ENCODE measurements around the gene VPS54.

VPS54 gene

DNA sequence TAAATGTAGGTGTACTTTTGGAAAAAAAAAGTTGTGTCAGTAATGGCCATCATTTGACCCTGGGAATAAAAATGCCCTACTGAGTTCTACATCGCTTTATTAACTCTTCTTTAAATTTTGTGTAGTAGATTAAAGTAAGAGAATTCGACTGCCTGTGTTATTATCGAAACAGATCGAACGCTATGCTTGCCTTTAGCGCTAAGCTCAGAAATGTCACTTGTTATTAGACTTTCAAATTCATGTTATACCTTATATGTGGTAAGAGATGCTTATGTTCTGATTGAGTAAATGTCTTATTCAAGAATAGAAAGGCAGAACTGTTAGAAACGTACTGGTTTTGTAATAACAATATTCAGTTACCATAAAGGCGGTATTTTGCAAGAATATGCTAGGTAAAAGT lies 176.1 kb downstream of the VPS54 start:
- no peak for TF ChIP-seq CTCF (IDR thresholded peaks at IDR 0.05; ENCODE audit: low read depth, low read length, missing control alignments)
- Histone ChIP-seq H3K36me3 (replicated peaks) (no peaks in the 10 kb centered on the region), H3K4me3 (ENCODE audit: low read depth, low read length) (peak overlapping the region; percentile 89), H3K27ac (peak overlapping the region; percentile 88), H3K27me3 (replicated peaks) (no peaks in the 10 kb centered on the region)
- in situ Hi-C loops (cut with HindIII; ENCODE audit: low pct_ligation_motif_present, low sequenced_read_pairs): no loop called here
- DNase-seq: no peak

DNA sequence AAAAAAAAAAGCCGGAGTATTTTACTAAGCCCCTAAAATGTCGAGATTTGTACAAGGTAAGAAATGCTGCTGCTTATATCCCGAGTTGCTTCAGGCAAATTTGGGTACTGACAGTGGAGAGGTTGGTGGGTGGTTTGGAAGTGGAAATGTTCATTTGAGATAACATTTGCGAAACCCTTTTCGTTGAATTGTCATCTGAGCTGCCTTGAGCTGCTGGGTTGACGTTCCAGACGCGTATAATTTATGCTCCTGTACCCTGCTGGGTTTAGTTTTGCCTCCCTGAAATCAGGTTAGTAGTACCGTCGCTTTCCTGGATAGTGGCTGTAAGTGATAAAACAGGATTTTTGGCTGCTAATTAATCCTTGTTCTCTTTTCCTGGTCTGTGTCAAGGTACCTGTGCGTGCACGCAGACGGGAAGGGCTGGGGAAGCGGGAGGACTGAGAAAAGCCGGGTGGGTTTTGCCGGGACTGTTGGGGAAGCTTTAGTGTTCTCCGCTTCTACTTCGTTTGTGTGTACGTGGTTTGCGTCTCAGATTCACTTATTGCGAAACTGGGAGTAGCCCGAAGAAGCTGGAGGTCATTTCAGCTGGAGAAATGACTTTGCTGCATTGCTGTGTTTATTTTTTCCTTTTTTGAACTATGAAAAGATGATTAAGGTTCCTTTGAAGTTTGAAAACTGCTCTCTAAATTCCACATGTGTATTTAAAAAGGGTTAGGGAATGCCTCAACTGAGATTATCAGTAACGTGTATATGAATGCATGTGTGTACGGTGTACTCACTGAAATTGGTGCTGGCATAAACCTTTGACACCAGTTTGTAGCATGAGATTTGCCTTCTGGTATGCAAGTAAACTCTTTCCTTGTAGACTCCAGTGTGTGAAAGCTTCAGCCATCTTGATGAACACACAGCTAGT lies 176.8 kb downstream of the VPS54 start:
- DNase-seq: peak; percentile 59
- in situ Hi-C loops (cut with HindIII; ENCODE audit: low pct_ligation_motif_present, low sequenced_read_pairs): no loop called here
- H3K27ac ChIP-seq: peak overlapping the region; percentile 88
- no peaks in the 10 kb centered on the region for H3K36me3 ChIP-seq (replicated peaks)
- no peak for TF ChIP-seq CTCF (IDR thresholded peaks at IDR 0.05; ENCODE audit: low read depth, low read length, missing control alignments)
- H3K27me3 ChIP-seq (replicated peaks): no peaks in the 10 kb centered on the region
- H3K4me3 ChIP-seq (ENCODE audit: low read depth, low read length): peak overlapping the region; percentile 89
